ENCODE data around the gene TSPAN5.

Gene TSPAN5

GRCh38 chr4:98572697-98573096, 85.7 kb downstream of the TSPAN5 start:
- ATAC-seq (no peak), DNase-seq (no peak)
- H3K27me3 Mint-ChIP-seq: no peaks in the 10 kb centered on the region
- H3K27ac Mint-ChIP-seq: no peak overlapping the region
- H3K4me1 Mint-ChIP-seq: peaks cover 36% of the 10 kb centered on the region
- no peaks in the 10 kb centered on the region for H3K9me3 Mint-ChIP-seq
- H3K4me3 Mint-ChIP-seq: no peak overlapping the region

GRCh38 chr4:98571161-98571786, 87.1 kb downstream of the TSPAN5 start:
- Mint-ChIP-seq H3K27ac (peak overlapping the region; percentile 51 to 98), H3K4me1 (peaks cover 35% of the 10 kb centered on the region), H3K4me3 (no peak overlapping the region), H3K27me3 (no peaks in the 10 kb centered on the region), H3K9me3 (no peaks in the 10 kb centered on the region)
- peak; percentile 69 for ATAC-seq
- no peak for DNase-seq

- H3K27ac Mint-ChIP-seq: peak overlapping the region; percentile 64 to 98
Observed at GRCh38 chr4:98570151-98570797, 88.1 kb downstream of the TSPAN5 start.

DNA sequence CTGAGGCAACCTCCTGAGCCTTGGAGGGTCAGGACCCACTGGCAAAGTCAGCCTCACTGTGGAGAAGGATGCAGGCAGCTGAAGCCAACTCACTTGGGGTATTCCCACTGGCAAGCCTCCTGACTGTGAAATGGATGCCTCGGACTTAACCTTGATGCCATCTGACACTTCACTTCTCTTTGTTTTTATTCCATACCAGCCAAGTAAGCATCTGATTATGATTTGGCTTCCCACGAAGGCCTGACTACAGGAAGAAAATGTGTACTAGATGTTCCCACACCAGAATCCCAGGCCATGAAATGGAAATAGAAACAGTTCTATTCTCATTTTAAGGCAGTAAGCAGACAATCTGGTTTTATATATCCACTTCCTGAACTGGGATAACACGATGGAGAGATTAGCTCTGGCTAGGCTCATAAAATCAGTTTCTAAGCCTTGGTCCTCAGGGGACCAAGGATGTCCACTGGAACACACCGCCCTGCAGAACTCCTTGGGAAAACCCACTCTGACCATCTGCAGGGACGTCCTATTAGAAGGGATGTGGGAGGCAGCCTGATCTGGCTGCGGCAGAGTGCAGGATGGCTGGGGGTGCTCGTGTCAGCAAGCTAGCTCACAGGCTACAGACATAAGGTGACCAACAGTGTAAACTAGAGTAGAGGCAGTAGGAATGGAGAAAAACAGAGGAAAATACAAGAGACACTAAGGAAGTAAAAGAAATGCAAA, 89.3 kb downstream of the TSPAN5 start:
- no peak for DNase-seq
- H3K4me1 Mint-ChIP-seq: peaks cover 43% of the 10 kb centered on the region
- ATAC-seq: no peak
- peak overlapping the region in 1 of 2 donors; percentile 9 for H3K27ac Mint-ChIP-seq
- H3K9me3 Mint-ChIP-seq: no peaks in the 10 kb centered on the region
- H3K4me3 Mint-ChIP-seq: no peak overlapping the region
- H3K27me3 Mint-ChIP-seq: no peaks in the 10 kb centered on the region

More at GRCh38 chr4:98570151-98570797, 88.1 kb downstream of the TSPAN5 start:
- no peaks in the 10 kb centered on the region for H3K27me3 Mint-ChIP-seq
- no peak for DNase-seq
- H3K9me3 Mint-ChIP-seq: no peaks in the 10 kb centered on the region
- ATAC-seq: peak; percentile 75
- H3K4me1 Mint-ChIP-seq: peaks cover 43% of the 10 kb centered on the region
- H3K4me3 Mint-ChIP-seq: peak overlapping the region in 1 of 2 donors; percentile 69

- no peak overlapping the region for H3K27ac Mint-ChIP-seq
- H3K27me3 Mint-ChIP-seq: no peaks in the 10 kb centered on the region
- H3K4me3 Mint-ChIP-seq: no peak overlapping the region
- ATAC-seq: no peak
- no peak for DNase-seq
- peaks cover 43% of the 10 kb centered on the region for H3K4me1 Mint-ChIP-seq
- H3K9me3 Mint-ChIP-seq: no peaks in the 10 kb centered on the region
Observed at GRCh38 chr4:98567611-98568010, 90.8 kb downstream of the TSPAN5 start.

DNA sequence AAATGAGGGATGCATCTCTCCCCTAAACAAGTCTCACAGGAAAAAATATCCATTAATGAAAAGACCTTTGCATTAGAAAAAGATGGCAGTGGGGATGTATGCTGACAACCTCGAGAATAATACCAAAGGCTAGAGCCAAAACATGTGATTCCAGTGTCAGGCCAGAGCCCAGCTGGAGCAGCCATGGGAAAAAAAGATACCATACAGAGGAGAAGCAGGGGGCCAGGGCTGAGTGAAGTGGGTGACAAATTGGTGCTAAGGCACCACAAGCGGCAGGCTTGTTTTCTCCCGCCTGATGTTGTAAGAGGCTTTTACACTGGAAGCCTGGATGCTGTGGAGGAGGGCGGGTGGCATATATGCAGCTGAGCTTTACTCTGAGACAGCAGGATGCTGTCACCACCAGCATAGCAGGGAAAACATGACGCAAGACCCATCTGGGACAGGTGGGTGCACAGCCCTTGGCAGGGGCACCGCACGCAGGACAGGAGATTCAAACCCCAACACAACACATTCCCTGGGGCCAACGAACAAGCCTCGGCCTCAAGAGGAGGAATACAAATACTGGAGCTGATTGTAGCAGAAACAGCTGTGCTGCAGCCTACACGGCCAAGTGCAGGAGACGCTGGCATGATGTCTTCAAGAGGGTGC, 91.9 kb downstream of the TSPAN5 start:
- Mint-ChIP-seq H3K4me3 (no peak overlapping the region), H3K27ac (no peak overlapping the region), H3K27me3 (no peaks in the 10 kb centered on the region), H3K4me1 (peaks cover 39% of the 10 kb centered on the region), H3K9me3 (peaks cover 0 to 4% of the 10 kb centered on the region in 2 donors)
- no peak for ATAC-seq
- no peak for DNase-seq

- Mint-ChIP-seq H3K4me3 (no peak overlapping the region), H3K9me3 (peaks cover 0 to 4% of the 10 kb centered on the region in 2 donors), H3K27ac (peak overlapping the region in 1 of 2 donors; percentile 27), H3K27me3 (no peaks in the 10 kb centered on the region), H3K4me1 (peaks cover 32% of the 10 kb centered on the region)
- no peak for DNase-seq
- ATAC-seq: no peak
Observed at GRCh38 chr4:98565681-98566301, 92.6 kb downstream of the TSPAN5 start.

GRCh38 chr4:98564852-98565251, 93.6 kb downstream of the TSPAN5 start:
- no peaks in the 10 kb centered on the region for H3K27me3 Mint-ChIP-seq

DNA sequence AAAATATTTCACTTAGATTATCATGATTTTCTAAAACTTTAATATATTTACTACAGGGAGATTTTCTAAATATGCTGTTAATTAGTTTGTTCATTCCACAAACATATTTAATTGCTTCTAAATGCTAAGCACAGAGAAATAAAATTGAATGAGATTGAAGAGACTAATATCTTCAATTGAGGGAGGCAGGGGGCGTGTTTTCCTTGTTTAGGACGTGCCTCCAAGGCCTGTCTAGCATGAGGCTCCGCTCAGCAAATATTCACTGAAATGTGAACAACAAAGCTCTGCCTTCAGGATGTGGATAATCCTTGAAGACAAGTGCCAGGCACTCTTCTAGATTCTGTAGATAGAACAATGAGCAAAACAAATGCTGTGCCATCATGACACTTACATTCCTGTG, 98.1 kb downstream of the TSPAN5 start:
- H3K27me3 Mint-ChIP-seq: no peaks in the 10 kb centered on the region
- peaks cover 0 to 4% of the 10 kb centered on the region in 2 donors for H3K9me3 Mint-ChIP-seq
- DNase-seq (no peak), ATAC-seq (no peak)
- no peak overlapping the region for H3K4me3 Mint-ChIP-seq
- H3K27ac Mint-ChIP-seq: peak overlapping the region in 1 of 2 donors; percentile 66
- peaks cover 6% of the 10 kb centered on the region for H3K4me1 Mint-ChIP-seq

More at GRCh38 chr4:98564852-98565251, 93.6 kb downstream of the TSPAN5 start:
- no peak for DNase-seq
- ATAC-seq: no peak
- Mint-ChIP-seq H3K4me3 (no peak overlapping the region), H3K9me3 (peaks cover 0 to 4% of the 10 kb centered on the region in 2 donors), H3K27ac (no peak overlapping the region), H3K4me1 (peaks cover 22% of the 10 kb centered on the region)

DNA sequence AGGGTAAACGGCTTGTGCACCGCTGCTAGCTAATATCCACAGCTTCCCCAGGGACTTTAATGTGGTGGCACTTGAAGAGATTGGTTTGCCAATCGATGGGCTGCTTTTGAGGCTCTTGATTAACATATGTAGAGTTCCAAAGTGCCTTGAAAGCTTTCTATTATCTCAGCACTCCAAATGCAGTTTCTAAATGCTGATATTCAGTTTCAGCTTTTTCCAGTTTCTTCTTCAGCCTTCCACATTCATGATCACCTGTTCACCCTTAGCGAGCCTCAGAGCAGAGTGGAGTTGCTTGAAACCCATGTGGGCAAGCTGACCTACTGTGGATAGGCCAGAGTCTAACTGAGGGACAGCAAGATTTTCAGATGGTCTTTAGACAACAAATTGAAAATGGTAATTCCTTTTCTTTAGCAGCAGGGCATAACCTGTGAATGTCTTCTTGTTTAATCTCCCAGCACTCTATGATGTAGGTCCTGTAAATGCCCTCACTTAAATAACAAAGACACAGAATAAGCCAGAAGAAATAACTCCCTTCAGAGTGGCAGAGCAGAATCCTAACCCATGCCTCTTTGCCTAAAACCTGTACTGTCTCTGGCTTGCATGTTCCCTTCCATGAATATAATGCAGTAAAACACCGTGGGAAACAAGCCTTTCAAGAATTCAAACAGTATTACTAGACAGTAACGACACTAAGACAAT, 99.8 kb downstream of the TSPAN5 start:
- peaks cover 6% of the 10 kb centered on the region for H3K4me1 Mint-ChIP-seq
- H3K27me3 Mint-ChIP-seq: no peaks in the 10 kb centered on the region
- H3K4me3 Mint-ChIP-seq: no peak overlapping the region
- H3K27ac Mint-ChIP-seq: no peak overlapping the region
- ATAC-seq (no peak), DNase-seq (no peak)
- peaks cover 0 to 4% of the 10 kb centered on the region in 2 donors for H3K9me3 Mint-ChIP-seq

- Mint-ChIP-seq H3K4me3 (no peak overlapping the region), H3K9me3 (peaks cover under 1 to 4% of the 10 kb centered on the region in 2 donors), H3K27ac (no peak overlapping the region), H3K4me1 (peaks cover 6% of the 10 kb centered on the region), H3K27me3 (no peaks in the 10 kb centered on the region)
- ATAC-seq: no peak
- no peak for DNase-seq
Observed at GRCh38 chr4:98557194-98557892, 101.1 kb downstream of the TSPAN5 start.

DNA sequence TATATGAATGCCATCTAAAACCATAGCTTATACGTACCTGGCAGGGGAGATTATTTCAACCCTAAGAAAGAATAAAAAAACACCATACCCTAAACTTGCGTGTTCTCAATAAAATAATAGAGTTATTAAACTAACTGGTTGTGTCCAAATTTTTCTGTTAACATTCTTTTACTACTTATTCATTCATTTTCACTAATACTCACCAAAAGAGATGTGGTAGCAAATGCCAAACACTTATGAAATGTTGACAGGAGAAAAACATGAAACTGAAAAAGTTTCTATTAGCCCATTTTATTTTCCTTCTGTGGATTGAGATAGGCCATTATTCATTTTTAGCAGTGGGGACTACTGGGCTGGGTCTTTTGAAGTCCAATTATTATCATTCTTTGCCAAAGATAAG, 102.0 kb downstream of the TSPAN5 start:
- Mint-ChIP-seq H3K9me3 (peaks cover 6 to 8% of the 10 kb centered on the region in 2 donors), H3K27ac (no peak overlapping the region), H3K27me3 (no peaks in the 10 kb centered on the region), H3K4me1 (peaks cover 6% of the 10 kb centered on the region), H3K4me3 (no peak overlapping the region)
- DNase-seq (no peak), ATAC-seq (no peak)

- no peak overlapping the region for H3K4me3 Mint-ChIP-seq
- ATAC-seq: no peak
- no peaks in the 10 kb centered on the region for H3K27me3 Mint-ChIP-seq
- no peak overlapping the region for H3K27ac Mint-ChIP-seq
- peaks cover 6% of the 10 kb centered on the region for H3K4me1 Mint-ChIP-seq
- peaks cover 6 to 11% of the 10 kb centered on the region in 2 donors for H3K9me3 Mint-ChIP-seq
- DNase-seq: no peak
Observed at GRCh38 chr4:98555798-98556445, 102.5 kb downstream of the TSPAN5 start.
